Body of pancreas (tissue), 4 donors: ENCODE results near the gene CASKIN2.

Experiments used
- CTCF ChIP-seq, 7 experiments: fragments of 450-650 bp in 4 of 7; fragments of 200-600 bp in 3 of 7; sonication (generic) in 3 of 7; IDR thresholded peaks; one replicate each; pipeline ENCODE4 v1.5.1; 2016 to 2019; ENCODE audit warnings: antibody characterized with exemption in 7 of 7
- POLR2A ChIP-seq, 3 donors: fragments of 450-650 bp; IDR thresholded peaks; one replicate each; pipeline ENCODE4 v1.6.1; 2016; ENCODE audit warnings: antibody characterized with exemption in 3 of 3, mild to moderate bottlenecking in 2 of 3

GRCh38 chr17:75549246-75550138, 34.2 kb upstream of the CASKIN2 start:
- TF ChIP-seq CTCF (IDR thresholded peaks at IDR 0.05) (peak in 2 of 7 experiments; percentile 4 to 12), POLR2A (IDR thresholded peaks at IDR 0.05) (peak; percentile 86 to 93 (median 90))
